H1 (cell line): ENCODE data around the gene SOX6. TPM values are rescaled to one million over a fixed set of nuclear protein-coding genes. Genes with fewer than 3 reads are reported as not detected.

Source experiments
- CTBP2 ChIP-seq: IDR thresholded peaks from 2 replicates; pipeline ENCODE4 v1.7.0; 2011; ENCODE audit warnings: borderline replicate concordance, mild to moderate bottlenecking, moderate library complexity, mixed read lengths, low read length; ENCODE audit not compliant: insufficient read depth, insufficient read length
- polyA plus RNA-seq, 7 experiments: library from polyadenylated mRNA; depleted of rRNA in 3 of 7; stranded (reverse) in 5 of 7; unstranded in 2 of 7; fragments of >200 nt in 5 of 7; fragments of 200-250 nt in 2 of 7; gene quantifications; 1 replicate in 5 of 7; 2 replicates in 1 of 7; 4 replicates in 1 of 7; pipeline versions ENCODE4 v1.2.1 to v1.2.3, GENCODE V29; 2011 to 2013; ENCODE audit warnings: missing spikeins in 2 of 7, mixed read lengths in 2 of 7
- total RNA-seq: library from RNA; stranded (reverse); fragmentation: NEBNext Ultra II Directional; extraction: Animal tissue kit (Norgen Biotek cat#: 25700); gene quantifications from 2 replicates; pipeline ENCODE4 v1.2.1, GENCODE V29; 2021
- TF ChIP-seq, protein P1 (sequence below): IDR thresholded peaks from 2 replicates; pipeline ENCODE4 v1.6.1; 2012; ENCODE audit warnings: low read length, inconsistent platforms

Gene SOX6
- total and polyA plus RNA-seq, 2 of the 8 experiments (the other 6 are each of a cell fraction or from before 2014, with no cell fraction given): 0.09 TPM; not detected in 1

GRCh38 chr11:16088774-16089173 is 267.6 kb downstream of the SOX6 start (continued):
- TF ChIP-seq CTBP2: no peak
- TF ChIP-seq, protein P1, sequence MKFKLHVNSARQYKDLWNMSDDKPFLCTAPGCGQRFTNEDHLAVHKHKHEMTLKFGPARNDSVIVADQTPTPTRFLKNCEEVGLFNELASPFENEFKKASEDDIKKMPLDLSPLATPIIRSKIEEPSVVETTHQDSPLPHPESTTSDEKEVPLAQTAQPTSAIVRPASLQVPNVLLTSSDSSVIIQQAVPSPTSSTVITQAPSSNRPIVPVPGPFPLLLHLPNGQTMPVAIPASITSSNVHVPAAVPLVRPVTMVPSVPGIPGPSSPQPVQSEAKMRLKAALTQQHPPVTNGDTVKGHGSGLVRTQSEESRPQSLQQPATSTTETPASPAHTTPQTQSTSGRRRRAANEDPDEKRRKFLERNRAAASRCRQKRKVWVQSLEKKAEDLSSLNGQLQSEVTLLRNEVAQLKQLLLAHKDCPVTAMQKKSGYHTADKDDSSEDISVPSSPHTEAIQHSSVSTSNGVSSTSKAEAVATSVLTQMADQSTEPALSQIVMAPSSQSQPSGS: no peak
- TF ChIP-seq, all 59 proteins: peak for 0
